G401 (cell line): Measurements from ENCODE around the gene PRPSAP1. TPM values are rescaled to one million over a fixed set of nuclear protein-coding genes. Genes with fewer than 3 reads are reported as not detected.

Source experiments
- DNase-seq: peaks from one replicate; pipeline ENCODE4 v3.0.0-alpha.2; 2015; ENCODE audit warnings: low spot score
- in situ Hi-C: cut with HindIII; loops from 2 replicates; pipeline ENCODE4 v1.10.0; 2016; ENCODE audit warnings: low sequenced_read_pairs, mixed read lengths
- total RNA-seq: library from RNA; depleted of rRNA; stranded (reverse); fragments of >200 nt; shearing (Covaris generic); gene quantifications from 2 replicates; pipeline ENCODE4 v1.2.3, GENCODE V29; 2014; rRNA removed

The PRPSAP1 gene
- total RNA-seq: 28.0 and 30.8 TPM in 2 replicates

GRCh38 chr17:76353599-76354316, at the start of gene PRPSAP1:
TSS of gene PRPSAP1 (minus strand) at chr17:76353916. CDS start at chr17:76353703, 213 bp downstream.
- in situ Hi-C loops: no loop called here
- DNase-seq: peak; percentile 91

- no peak for DNase-seq
- in situ Hi-C loops: no loop called here
These were observed 49.0 kb upstream of the PRPSAP1 start for GRCh38 chr17:76402711-76403110.

- in situ Hi-C loops: no loop called here
- no peak for DNase-seq
These were observed 45.8 kb upstream of the PRPSAP1 start for GRCh38 chr17:76399175-76400172.

GRCh38 chr17:76398523-76399174, 44.9 kb upstream of the PRPSAP1 start:
- no peak for DNase-seq
- in situ Hi-C loops: no loop called here

GRCh38 chr17:76397687-76398522, 44.2 kb upstream of the PRPSAP1 start:
- in situ Hi-C loops: no loop called here
- peak; percentile 86 for DNase-seq

GRCh38 chr17:76397184-76397583, 43.5 kb upstream of the PRPSAP1 start:
- no peak for DNase-seq
- in situ Hi-C loops: no loop called here

- no peak for DNase-seq
- in situ Hi-C loops: no loop called here
These were observed 42.3 kb upstream of the PRPSAP1 start for GRCh38 chr17:76395980-76396379.

GRCh38 chr17:76394166-76394565, 40.5 kb upstream of the PRPSAP1 start:
- no peak for DNase-seq
- in situ Hi-C loops: no loop called here

GRCh38 chr17:76391200-76391715, 37.5 kb upstream of the PRPSAP1 start:
- in situ Hi-C loops: no loop called here
- DNase-seq: no peak

- no peak for DNase-seq
- in situ Hi-C loops: no loop called here
These were observed 36.3 kb upstream of the PRPSAP1 start for GRCh38 chr17:76390003-76390421.

GRCh38 chr17:76388966-76389888, 35.5 kb upstream of the PRPSAP1 start:
- no peak for DNase-seq
- in situ Hi-C loops: no loop called here

GRCh38 chr17:76386966-76387765, 33.5 kb upstream of the PRPSAP1 start:
- DNase-seq: no peak
- in situ Hi-C loops: no loop called here

GRCh38 chr17:76385892-76386786, 32.4 kb upstream of the PRPSAP1 start:
- in situ Hi-C loops: no loop called here
- DNase-seq: no peak

- in situ Hi-C loops: no loop called here
- DNase-seq: no peak
These were observed 31.5 kb upstream of the PRPSAP1 start for GRCh38 chr17:76384987-76385891.
